NCI-H128 (cell line): Measurements from ENCODE around the gene ACSL5.

Source experiments
- DNase-seq: peaks from one replicate; lab custom pipeline; 2025; ENCODE audit not compliant: unreplicated experiment; lab: John Stamatoyannopoulos, UW

The ACSL5 gene

GRCh38 chr10:112373912-112374338 lies at the start of gene ACSL5:
Gene ACSL5, plus strand, starts transcription at chr10:112374116. Its CDS starts 20,831 bp downstream, at chr10:112394947.
- no peak for DNase-seq

- DNase-seq, result no peak
Measured at GRCh38 chr10:112327678-112328077, 46.2 kb upstream of the ACSL5 start.

GRCh38 chr10:112330162-112330561 lies 43.8 kb upstream of the ACSL5 start:
- no peak for DNase-seq

GRCh38 chr10:112330607-112331160 lies 43.2 kb upstream of the ACSL5 start:
- DNase-seq, result no peak

- DNase-seq, result no peak
Measured at GRCh38 chr10:112332022-112332421, 41.9 kb upstream of the ACSL5 start.

GRCh38 chr10:112332509-112333228 lies 41.2 kb upstream of the ACSL5 start:
- no peak for DNase-seq

GRCh38 chr10:112333452-112333851 lies 40.5 kb upstream of the ACSL5 start:
- DNase-seq, result no peak

- no peak for DNase-seq
Measured at GRCh38 chr10:112335111-112335867, 38.6 kb upstream of the ACSL5 start.

GRCh38 chr10:112335868-112336265 lies 38.0 kb upstream of the ACSL5 start:
- DNase-seq, result no peak

- no peak for DNase-seq
Measured at GRCh38 chr10:112336556-112337201, 37.2 kb upstream of the ACSL5 start.

- no peak for DNase-seq
Measured at GRCh38 chr10:112338957-112339356, 35.0 kb upstream of the ACSL5 start.

- DNase-seq, result no peak
Measured at GRCh38 chr10:112340601-112341000, 33.3 kb upstream of the ACSL5 start.

GRCh38 chr10:112343056-112343806 lies 30.7 kb upstream of the ACSL5 start:
- no peak for DNase-seq

GRCh38 chr10:112344261-112344660 lies 29.7 kb upstream of the ACSL5 start:
- DNase-seq, result no peak

- no peak for DNase-seq
Measured at GRCh38 chr10:112345202-112345601, 28.7 kb upstream of the ACSL5 start.

- DNase-seq, result no peak
Measured at GRCh38 chr10:112345743-112346142, 28.2 kb upstream of the ACSL5 start.

- DNase-seq, result no peak
Measured at GRCh38 chr10:112346774-112347173, 27.1 kb upstream of the ACSL5 start.

GRCh38 chr10:112347709-112348671 lies 25.9 kb upstream of the ACSL5 start:
- DNase-seq, result no peak

- no peak for DNase-seq
Measured at GRCh38 chr10:112348759-112349158, 25.2 kb upstream of the ACSL5 start.
